ENCODE measurements around the gene LRRC14B.
"Not testable (repeated sequence)": the region's sequence is repeated elsewhere in the genome, so short reads cannot be mapped to it uniquely, and the experiment has no call there.

Gene LRRC14B

GRCh38 chr5:194102-194501 lies 2.8 kb downstream of the LRRC14B start:
- no peak for DNase-seq

- DNase-seq = no peak
Measured at GRCh38 chr5:194603-195209, 3.4 kb downstream of the LRRC14B start.

- no peak for DNase-seq
Measured at GRCh38 chr5:195401-196160, 4.3 kb downstream of the LRRC14B start.

GRCh38 chr5:196350-196749 lies 5.1 kb downstream of the LRRC14B start:
- no peak for DNase-seq

- DNase-seq = not testable (repeated sequence)
Measured at GRCh38 chr5:197031-197430, 5.7 kb downstream of the LRRC14B start.

- DNase-seq = no peak
Measured at GRCh38 chr5:197892-198489, 6.7 kb downstream of the LRRC14B start.

GRCh38 chr5:198516-199196 lies 7.4 kb downstream of the LRRC14B start:
- DNase-seq = no peak

GRCh38 chr5:199197-199949 lies 8.1 kb downstream of the LRRC14B start:
- DNase-seq = no peak

GRCh38 chr5:199950-200645 lies 8.8 kb downstream of the LRRC14B start:
- DNase-seq = no peak

GRCh38 chr5:200985-201384 lies 9.7 kb downstream of the LRRC14B start:
- no peak for DNase-seq

- DNase-seq = no peak
Measured at GRCh38 chr5:201672-202071, 10.4 kb downstream of the LRRC14B start.

- DNase-seq = no peak
Measured at GRCh38 chr5:203246-203930, 12.1 kb downstream of the LRRC14B start.

- DNase-seq = no peak
Measured at GRCh38 chr5:204001-204400, 12.7 kb downstream of the LRRC14B start.

- no peak for DNase-seq
Measured at GRCh38 chr5:204462-204861, 13.2 kb downstream of the LRRC14B start.

GRCh38 chr5:204966-205670 lies 13.8 kb downstream of the LRRC14B start:
- DNase-seq = no peak

GRCh38 chr5:206406-206805 lies 15.1 kb downstream of the LRRC14B start:
- DNase-seq = no peak

GRCh38 chr5:206927-207536 lies 15.7 kb downstream of the LRRC14B start:
- no peak for DNase-seq

- DNase-seq = no peak
Measured at GRCh38 chr5:207599-207998, 16.3 kb downstream of the LRRC14B start.

- DNase-seq = no peak
Measured at GRCh38 chr5:208449-209114, 17.3 kb downstream of the LRRC14B start.

GRCh38 chr5:213803-214395 lies 22.6 kb downstream of the LRRC14B start:
- DNase-seq = no peak

All from activated CD4-positive, alpha-beta T cell treated with anti-CD3 and anti-CD28 coated beads for 4 hours (primary cell).